SK-N-SH treated with all-trans-retinoic acid at 6 μM for 48 hours (cell line): ENCODE data around the gene RAB1A.
"Not testable (repeated sequence)": the region's sequence is repeated elsewhere in the genome, so short reads cannot be mapped to it uniquely, and the experiment has no call there.

Experiments
- BACH2 ChIP-seq: fragments of 250-450 bp; sonication (Bioruptor Pico); IDR thresholded peaks from 2 replicates; pipeline ENCODE4 v1.9.0; 2021; ENCODE audit warnings: mild to moderate bottlenecking, borderline replicate concordance
- CSDC2 ChIP-seq: fragments of 250-450 bp; sonication (Bioruptor Pico); IDR thresholded peaks from 2 replicates; pipeline ENCODE4 v1.5.0; 2020; ENCODE audit warnings: mild to moderate bottlenecking, moderate library complexity
- RARB ChIP-seq: fragments of 250-450 bp; sonication (Bioruptor Pico); IDR thresholded peaks from 2 replicates; pipeline ENCODE4 v1.8.0; 2021; ENCODE audit warnings: mild to moderate bottlenecking, moderate library complexity
- SNAI2 ChIP-seq: fragments of 250-450 bp; sonication (Bioruptor Pico); IDR thresholded peaks from 2 replicates; pipeline ENCODE4 v1.5.0; 2020; ENCODE audit warnings: mild to moderate bottlenecking, moderate library complexity
- ZFP30 ChIP-seq: fragments of 450-650 bp; formaldehyde crosslinking; IDR thresholded peaks from 2 replicates; pipeline ENCODE4 v1.5.0; 2022; ENCODE audit warnings: mild to moderate bottlenecking, moderate library complexity
- ZNF565 ChIP-seq: fragments of 450-650 bp; formaldehyde crosslinking; conservative IDR thresholded peaks from 2 replicates; pipeline ENCODE4 v1.5.0; 2020; ENCODE audit warnings: low read depth, mild to moderate bottlenecking, moderate library complexity
- ZNF70 ChIP-seq: fragments of 450-650 bp; formaldehyde crosslinking; IDR thresholded peaks from 2 replicates; pipeline ENCODE4 v1.5.0; 2020; ENCODE audit warnings: mild to moderate bottlenecking, moderate library complexity
- ZNF8 ChIP-seq: fragments of 450-650 bp; formaldehyde crosslinking; IDR thresholded peaks from 2 replicates; pipeline ENCODE4 v1.5.0; 2020; ENCODE audit warnings: mild to moderate bottlenecking, moderate library complexity
- TF ChIP-seq, protein P1 (sequence below): fragments of 250-450 bp; sonication (Bioruptor Pico); IDR thresholded peaks from 2 replicates; pipeline ENCODE4 v1.8.0; 2020; ENCODE audit warnings: mild to moderate bottlenecking, moderate library complexity, borderline replicate concordance

DNA sequence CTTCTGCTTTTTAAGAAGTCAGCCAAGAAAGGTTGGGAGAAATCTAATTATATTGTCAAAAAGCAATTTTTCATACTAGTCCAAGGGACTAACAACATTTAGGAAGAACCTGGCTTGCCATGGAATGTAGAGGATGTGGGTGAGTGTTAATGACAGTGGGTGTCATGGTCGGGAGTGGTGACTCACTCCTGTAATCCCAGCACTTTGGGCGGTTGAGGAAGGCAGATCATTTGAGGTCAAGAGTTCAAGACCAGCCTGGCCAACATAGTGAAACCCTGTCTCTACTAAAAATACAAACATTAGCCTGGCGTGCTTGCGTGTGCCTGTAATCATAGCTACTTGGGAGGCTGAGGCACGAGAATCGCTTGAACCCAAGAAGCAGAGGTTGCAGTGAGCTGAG is 27.9 kb upstream of the RAB1A start:
- TF ChIP-seq ZNF565; ZNF8 (CRISPR knock-in tag); BACH2 (CRISPR knock-in tag); ZNF70 (CRISPR knock-in tag); SNAI2 (CRISPR knock-in tag); ZFP30 (CRISPR knock-in tag); RARB; CSDC2: not testable (repeated sequence)
- TF ChIP-seq, protein P1, sequence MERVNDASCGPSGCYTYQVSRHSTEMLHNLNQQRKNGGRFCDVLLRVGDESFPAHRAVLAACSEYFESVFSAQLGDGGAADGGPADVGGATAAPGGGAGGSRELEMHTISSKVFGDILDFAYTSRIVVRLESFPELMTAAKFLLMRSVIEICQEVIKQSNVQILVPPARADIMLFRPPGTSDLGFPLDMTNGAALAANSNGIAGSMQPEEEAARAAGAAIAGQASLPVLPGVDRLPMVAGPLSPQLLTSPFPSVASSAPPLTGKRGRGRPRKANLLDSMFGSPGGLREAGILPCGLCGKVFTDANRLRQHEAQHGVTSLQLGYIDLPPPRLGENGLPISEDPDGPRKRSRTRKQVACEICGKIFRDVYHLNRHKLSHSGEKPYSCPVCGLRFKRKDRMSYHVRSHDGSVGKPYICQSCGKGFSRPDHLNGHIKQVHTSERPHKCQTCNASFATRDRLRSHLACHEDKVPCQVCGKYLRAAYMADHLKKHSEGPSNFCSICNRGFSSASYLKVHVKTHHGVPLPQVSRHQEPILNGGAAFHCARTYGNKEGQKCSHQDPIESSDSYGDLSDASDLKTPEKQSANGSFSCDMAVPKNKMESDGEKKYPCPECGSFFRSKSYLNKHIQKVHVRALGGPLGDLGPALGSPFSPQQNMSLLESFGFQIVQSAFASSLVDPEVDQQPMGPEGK (CRISPR knock-in tag), result not testable (repeated sequence)
